GM18526 (cell line): Measurements from ENCODE around the gene MMS19.

Experiments used
- POLR2A ChIP-seq: IDR thresholded peaks from 3 replicates; pipeline ENCODE4 v1.6.1; 2011; ENCODE audit not compliant: insufficient read length; ENCODE audit errors: extremely low read depth

MMS19 gene

GRCh38 chr10:97428572-97428981 lies 69.6 kb downstream of the MMS19 start:
- no peak for TF ChIP-seq POLR2A

DNA sequence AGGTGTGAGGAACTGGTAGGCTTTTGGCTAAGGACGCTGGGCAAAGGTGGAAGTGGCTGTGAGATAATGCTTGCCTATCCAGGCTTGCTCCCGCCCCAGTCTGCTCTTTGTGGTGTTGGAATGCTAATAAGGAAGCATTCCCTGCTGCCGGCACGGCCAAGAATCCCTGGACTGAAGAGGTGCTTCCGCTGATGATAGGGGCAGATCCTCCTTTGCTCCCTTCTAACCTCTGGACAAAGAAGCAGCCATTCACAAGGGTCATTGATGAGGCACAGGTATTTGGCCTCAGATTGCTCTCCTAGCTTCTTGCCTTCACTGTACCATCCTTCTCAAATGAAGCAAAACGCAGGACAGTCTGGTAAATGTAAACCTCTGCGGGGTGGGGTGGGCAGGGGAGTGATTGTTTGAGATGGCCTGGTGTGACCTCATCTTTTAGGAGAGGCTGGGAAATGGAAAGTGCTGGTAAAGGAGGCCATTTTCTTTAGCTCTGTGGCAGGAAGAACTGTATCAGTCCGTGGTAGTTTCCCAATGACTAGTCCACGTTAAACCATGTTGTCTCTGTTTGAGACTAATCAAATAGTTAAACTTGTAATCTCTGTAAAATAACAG lies 70.5 kb downstream of the MMS19 start:
- TF ChIP-seq POLR2A = no peak

GRCh38 chr10:97426776-97427570 lies 71.2 kb downstream of the MMS19 start:
- no peak for TF ChIP-seq POLR2A

DNA sequence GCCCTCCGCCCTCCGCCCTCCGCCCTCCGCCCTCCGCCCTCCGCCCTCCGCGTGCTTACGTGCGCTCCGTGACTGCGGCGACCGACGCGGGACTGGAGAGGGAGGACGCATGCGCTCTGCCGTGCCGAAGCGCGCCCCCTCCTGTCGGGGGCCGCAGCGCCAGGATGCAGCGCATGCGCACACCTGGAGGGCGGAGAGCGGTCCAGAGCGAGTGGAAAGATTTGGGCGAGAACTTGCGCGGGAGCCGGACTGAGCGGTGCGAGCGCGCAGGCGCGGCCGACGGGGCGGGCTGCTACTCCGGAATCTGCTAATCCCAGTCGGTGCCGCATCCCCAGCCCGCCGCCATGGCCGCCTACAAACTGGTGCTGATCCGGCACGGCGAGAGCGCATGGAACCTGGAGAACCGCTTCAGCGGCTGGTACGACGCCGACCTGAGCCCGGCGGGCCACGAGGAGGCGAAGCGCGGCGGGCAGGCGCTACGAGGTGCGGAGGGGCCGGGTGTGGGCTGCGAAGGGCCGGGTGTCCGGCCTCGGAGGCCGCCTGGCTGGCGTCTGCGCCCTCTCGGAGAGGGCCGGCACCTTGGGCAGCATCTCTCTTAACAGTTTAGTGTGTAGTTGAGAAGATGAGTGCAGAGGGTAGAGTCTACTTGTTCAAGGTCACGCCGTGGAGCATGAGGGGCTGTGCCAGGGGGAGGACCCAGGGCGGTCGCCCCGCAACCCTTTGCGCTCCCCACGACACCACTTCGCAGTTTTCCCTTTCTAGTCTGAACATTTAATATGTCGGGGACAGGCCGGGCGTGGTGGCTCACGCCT lies 72.1 kb downstream of the MMS19 start, which contains the start of gene PGAM1:
TSS of gene PGAM1 (plus strand) at position 228 of the 812 bp plus-strand sequence. CDS start at position 345, 117 bp downstream.
- peak; percentile 60 for TF ChIP-seq POLR2A

GRCh38 chr10:97416565-97416964 lies 81.7 kb downstream of the MMS19 start:
- TF ChIP-seq POLR2A = no peak

DNA sequence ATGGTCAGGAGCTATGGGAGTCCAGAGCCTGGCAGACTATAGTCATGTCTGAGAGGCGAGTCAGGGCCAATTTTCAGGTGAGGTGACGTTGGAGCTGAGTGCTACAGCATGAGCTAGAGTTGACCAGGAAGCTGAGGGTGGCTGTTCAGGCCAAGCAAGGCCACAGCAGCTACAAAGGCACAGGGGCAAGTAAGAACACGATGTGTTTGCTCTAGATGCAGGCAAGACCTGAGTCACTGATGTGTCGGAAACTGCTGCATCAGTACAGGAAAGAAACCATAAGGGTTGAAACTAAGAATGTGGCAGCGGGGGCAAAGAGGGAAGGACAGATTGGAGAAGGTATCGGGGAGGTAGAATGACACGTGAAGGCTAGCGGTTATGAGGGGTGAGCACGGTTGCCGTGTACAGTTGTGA lies 85.3 kb downstream of the MMS19 start:
- TF ChIP-seq POLR2A = no peak

DNA sequence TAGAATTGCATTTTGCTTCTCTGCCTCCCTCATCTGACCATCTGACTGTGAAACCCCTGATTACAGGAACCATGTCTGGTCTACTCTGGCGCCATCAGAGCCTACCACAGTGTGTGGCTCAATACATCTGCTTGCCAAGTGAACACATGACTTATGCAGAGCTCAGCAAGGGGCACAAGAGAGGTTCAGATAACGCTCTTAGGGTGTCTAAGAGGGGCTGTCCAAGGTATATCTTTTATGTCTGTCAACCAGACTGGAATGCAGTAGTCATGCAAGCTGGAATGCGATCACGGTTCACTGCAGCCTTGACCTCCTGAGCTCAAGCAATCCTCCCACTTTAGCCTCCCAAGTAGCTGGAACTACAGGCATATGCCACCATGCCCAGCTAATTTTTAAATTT lies 86.8 kb downstream of the MMS19 start:
- TF ChIP-seq POLR2A = no peak

- no peak for TF ChIP-seq POLR2A
Observed at GRCh38 chr10:97408496-97408992, 89.7 kb downstream of the MMS19 start.
